Thoracic aorta (tissue), 2 donors: ENCODE results near the gene SPHK1. TPM values are rescaled to one million over a fixed set of nuclear protein-coding genes. Genes with fewer than 3 reads are reported as not detected.

Source experiments
- ATAC-seq: fragments of 150-250 bp; one replicate; pipeline ENCODE4 v1.8.0; 2017; ENCODE audit warnings: low read depth; ENCODE audit not compliant: insufficient number of reproducible peaks, low FRiP score
- DNase-seq: peaks from one replicate; pipeline ENCODE4 v3.0.0-alpha.2; 2020; ENCODE audit warnings: low spot score
- H3K27ac ChIP-seq, 2 donors: fragments of 200-600 bp; sonication (generic); 1 replicate in 1 of 2; 2 replicates in 1 of 2; pipeline ENCODE4 v1.5.1; 2016; ENCODE audit warnings: mild to moderate bottlenecking in 2 of 2, moderate library complexity in 2 of 2
- H3K27me3 ChIP-seq: fragments of 200-600 bp; sonication (generic); replicated peaks from 2 replicates; pipeline ENCODE4 v1.6.0; 2016; ENCODE audit warnings: mild to moderate bottlenecking; ENCODE audit not compliant: insufficient read depth
- H3K36me3 ChIP-seq: fragments of 200-600 bp; sonication (generic); one replicate; pipeline ENCODE4 v1.5.1; 2016
- H3K4me1 ChIP-seq, 2 donors: fragments of 200-600 bp; sonication (generic); 1 replicate in 1 of 2; 2 replicates in 1 of 2; pipeline versions ENCODE4 v1.5.1 to v1.6.0; 2016; ENCODE audit warnings: low read depth in 2 of 2, mild to moderate bottlenecking in 1 of 2; ENCODE audit not compliant: control insufficient read depth in 1 of 2
- H3K4me3 ChIP-seq: fragments of 200-600 bp; sonication (generic); 2 replicates; pipeline ENCODE4 v1.5.1; 2016; ENCODE audit warnings: mild to moderate bottlenecking
- H3K9me3 ChIP-seq: fragments of 200-600 bp; sonication (generic); 2 replicates; pipeline ENCODE4 v1.5.1; 2016
- total RNA-seq, 2 donors: library from RNA; depleted of rRNA; stranded (reverse); fragments of >200 nt; gene quantifications; one replicate each; pipeline versions ENCODE4 v1.1.0 to v1.2.3, GENCODE V29; 2016
- TF ChIP-seq, protein P1 (sequence below): fragments of 200-600 bp; sonication (generic); IDR thresholded peaks from one replicate; pipeline ENCODE4 v1.5.1; 2019; ENCODE audit warnings: antibody characterized with exemption

The SPHK1 gene
- total RNA-seq, 2 donors from 2014 or later: 46.8 to 47.4 TPM

DNA sequence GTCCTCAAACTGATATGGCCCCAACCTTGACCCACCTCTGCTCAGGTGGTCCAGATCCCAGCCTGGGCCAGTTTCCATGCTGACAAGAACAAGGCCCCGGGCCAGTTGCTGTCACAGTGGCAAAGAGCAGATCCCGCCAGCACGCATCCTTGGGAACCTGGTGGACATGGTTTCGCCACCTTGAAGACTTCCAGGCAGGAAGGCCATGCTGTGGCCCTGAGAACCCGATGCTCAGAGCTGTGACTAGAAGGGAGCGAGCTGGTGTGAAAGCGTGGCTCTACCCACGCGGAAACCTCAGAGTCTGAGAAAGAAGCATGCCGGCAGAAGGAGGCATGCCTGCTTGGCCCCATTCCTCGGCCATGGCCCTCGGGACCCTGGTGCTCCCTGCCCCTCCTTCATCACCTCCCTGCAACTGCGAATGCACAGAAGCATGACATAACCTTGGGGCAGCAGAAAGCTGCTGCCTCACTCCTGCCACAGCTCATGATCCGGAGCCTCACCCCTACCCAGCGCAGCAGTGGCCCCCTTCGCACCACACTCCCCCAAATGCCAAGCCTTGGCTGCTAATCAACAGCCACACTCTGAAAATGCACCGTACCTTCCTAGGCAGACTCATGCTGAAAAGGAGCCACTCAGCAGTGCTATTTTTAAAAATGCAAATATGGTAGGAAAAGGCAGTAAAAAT is 35.3 kb downstream of the SPHK1 start:
- Histone ChIP-seq H3K27me3 (no peaks in the 10 kb centered on the region), H3K4me3 (peak overlapping the region; percentile 27), H3K4me1 (peaks cover 16 to 31% of the 10 kb centered on the region in 2 donors), H3K9me3 (no peaks in the 10 kb centered on the region), H3K36me3 (no peaks in the 10 kb centered on the region), H3K27ac (peak overlapping the region in 1 of 2 donors; percentile 26)
- TF ChIP-seq, protein P1, sequence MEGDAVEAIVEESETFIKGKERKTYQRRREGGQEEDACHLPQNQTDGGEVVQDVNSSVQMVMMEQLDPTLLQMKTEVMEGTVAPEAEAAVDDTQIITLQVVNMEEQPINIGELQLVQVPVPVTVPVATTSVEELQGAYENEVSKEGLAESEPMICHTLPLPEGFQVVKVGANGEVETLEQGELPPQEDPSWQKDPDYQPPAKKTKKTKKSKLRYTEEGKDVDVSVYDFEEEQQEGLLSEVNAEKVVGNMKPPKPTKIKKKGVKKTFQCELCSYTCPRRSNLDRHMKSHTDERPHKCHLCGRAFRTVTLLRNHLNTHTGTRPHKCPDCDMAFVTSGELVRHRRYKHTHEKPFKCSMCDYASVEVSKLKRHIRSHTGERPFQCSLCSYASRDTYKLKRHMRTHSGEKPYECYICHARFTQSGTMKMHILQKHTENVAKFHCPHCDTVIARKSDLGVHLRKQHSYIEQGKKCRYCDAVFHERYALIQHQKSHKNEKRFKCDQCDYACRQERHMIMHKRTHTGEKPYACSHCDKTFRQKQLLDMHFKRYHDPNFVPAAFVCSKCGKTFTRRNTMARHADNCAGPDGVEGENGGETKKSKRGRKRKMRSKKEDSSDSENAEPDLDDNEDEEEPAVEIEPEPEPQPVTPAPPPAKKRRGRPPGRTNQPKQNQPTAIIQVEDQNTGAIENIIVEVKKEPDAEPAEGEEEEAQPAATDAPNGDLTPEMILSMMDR: no peak
- DNase-seq (no peak), ATAC-seq (no peak)

DNA sequence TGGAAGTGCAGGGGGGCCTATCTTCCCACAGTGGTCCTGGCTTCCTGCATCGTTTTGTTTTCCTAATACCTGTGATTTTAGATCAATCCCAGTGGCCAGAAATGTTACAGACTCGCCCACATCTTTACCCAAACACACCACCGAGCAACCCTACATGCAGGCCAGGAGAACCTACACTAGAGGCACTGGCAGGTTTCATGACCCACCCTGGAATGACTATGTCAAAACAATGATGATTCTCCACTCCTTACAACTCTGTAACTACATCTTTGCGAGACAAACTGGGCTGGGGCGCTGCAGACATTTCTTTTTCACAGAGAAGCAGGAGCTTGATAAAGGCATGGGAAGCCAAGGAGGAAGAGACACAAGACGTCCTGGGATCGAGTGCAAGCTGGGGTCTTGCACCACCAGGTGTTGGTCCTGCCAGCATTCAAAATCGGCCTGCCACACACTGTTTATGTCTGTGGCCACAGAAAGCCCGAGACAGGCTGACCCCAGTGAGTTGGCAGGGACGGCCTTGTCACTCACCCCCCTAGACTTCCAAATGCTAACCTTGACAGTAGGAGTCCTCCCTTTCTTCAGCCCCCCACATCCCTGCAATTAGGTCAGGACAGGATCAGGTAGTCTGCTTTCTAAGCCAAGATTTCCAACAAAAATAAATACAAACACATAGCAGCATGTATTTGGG is 36.1 kb downstream of the SPHK1 start:
- no peak for ATAC-seq
- DNase-seq: no peak
- no peaks in the 10 kb centered on the region for H3K36me3 ChIP-seq
- no peaks in the 10 kb centered on the region for H3K9me3 ChIP-seq
- peaks cover 16 to 26% of the 10 kb centered on the region in 2 donors for H3K4me1 ChIP-seq
- no peak overlapping the region for H3K4me3 ChIP-seq
- H3K27me3 ChIP-seq: no peaks in the 10 kb centered on the region
- peak overlapping the region in 1 of 2 donors; percentile 26 for H3K27ac ChIP-seq
- TF ChIP-seq, protein P1: no peak

DNA sequence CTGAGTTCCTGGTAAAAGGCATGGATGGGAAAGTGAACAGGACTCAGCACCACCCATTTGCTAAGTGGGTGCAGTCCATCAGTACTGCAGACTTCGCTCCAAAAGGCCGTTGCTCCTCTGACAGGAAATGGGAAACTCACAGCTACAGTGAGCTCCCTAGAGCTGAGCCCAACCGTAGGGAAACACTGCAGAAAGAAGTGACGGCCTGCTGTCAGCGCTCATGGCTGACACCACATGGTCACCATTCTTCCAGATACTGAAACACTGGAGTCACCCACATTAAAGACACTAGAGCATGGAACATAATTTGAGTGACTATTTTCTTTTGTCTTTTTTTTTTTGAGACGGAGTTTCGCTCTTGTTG is 36.6 kb downstream of the SPHK1 start:
- TF ChIP-seq, protein P1: no peak
- Histone ChIP-seq H3K4me1 (peaks cover 16 to 26% of the 10 kb centered on the region in 2 donors), H3K27ac (peak overlapping the region in 1 of 2 donors; percentile 22), H3K27me3 (no peaks in the 10 kb centered on the region), H3K9me3 (no peaks in the 10 kb centered on the region), H3K36me3 (no peaks in the 10 kb centered on the region), H3K4me3 (no peak overlapping the region)
- DNase-seq (no peak), ATAC-seq (peak; percentile 39)

DNA sequence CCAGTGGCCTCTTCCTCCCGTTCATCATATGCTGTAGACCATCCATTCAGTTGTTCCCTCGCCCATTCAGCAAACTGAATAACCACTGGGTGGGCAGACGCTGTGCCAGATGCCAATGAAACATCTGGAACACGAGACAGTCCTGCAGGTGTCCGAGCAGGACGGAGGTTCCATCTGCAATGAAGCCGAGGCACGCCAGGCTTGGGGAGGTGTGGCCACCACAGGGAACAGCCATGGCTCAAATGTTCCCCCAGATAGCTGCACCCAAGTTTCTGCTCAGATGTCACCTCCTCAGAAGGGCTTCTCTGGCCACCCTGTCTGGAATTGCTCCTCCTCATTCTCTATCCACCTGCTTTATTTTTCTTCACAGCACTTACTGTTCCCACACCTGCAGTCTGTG is 38.0 kb downstream of the SPHK1 start:
- H3K9me3 ChIP-seq: no peaks in the 10 kb centered on the region
- H3K27ac ChIP-seq: no peak overlapping the region
- peaks cover 16 to 29% of the 10 kb centered on the region in 2 donors for H3K4me1 ChIP-seq
- no peak for DNase-seq
- H3K4me3 ChIP-seq: no peak overlapping the region
- H3K27me3 ChIP-seq: no peaks in the 10 kb centered on the region
- TF ChIP-seq, protein P1: no peak
- ATAC-seq: no peak
- H3K36me3 ChIP-seq: no peaks in the 10 kb centered on the region

DNA sequence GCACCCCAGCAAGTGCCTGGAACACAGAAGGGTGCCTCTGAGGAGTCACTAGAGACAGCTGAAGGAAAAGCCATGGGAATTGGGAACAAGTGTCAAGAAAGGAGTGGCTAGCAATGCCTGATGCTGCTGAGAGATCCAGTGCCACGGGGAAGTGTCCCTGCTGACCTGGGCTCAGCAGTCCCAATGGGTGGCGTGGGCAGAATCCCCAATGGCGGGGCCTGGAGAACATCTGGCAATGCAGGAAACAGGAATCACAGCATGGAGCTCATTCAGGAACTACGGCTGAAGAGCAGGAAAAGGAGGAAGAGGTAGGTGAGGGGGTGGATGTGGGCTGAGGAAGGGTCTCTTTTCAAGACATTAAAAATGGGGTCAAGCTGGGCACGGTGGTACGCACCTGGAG is 38.5 kb downstream of the SPHK1 start:
- DNase-seq (no peak), ATAC-seq (no peak)
- TF ChIP-seq, protein P1: no peak
- no peak overlapping the region for H3K4me3 ChIP-seq
- no peak overlapping the region for H3K27ac ChIP-seq
- no peaks in the 10 kb centered on the region for H3K9me3 ChIP-seq
- no peaks in the 10 kb centered on the region for H3K27me3 ChIP-seq
- peaks cover 19 to 34% of the 10 kb centered on the region in 2 donors for H3K4me1 ChIP-seq
- H3K36me3 ChIP-seq: no peaks in the 10 kb centered on the region
